ENCODE measurements around the gene TLE1.
A peak's percentile ranks its signal among the peaks of the same experiment; 100 is the strongest.

DNA sequence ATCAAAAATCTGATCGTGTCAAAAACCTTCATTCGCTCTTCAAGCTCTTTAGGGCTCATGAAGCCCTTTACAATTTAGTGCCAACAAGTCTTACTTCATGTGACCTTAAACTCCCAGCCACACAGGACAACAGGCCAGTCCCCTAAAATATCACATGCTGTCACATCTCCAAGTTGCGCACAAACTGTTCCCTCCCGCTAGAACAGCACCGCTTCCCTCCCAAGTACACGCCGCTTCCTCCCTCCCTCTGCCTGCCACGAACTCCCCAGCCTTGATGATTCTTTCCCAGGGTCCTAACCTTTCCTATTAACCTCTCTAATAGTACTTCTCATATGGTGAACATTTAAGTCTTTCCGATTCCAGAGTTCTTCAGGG is 91.2 kb downstream of the TLE1 start:
- TF ChIP-seq, protein P1, sequence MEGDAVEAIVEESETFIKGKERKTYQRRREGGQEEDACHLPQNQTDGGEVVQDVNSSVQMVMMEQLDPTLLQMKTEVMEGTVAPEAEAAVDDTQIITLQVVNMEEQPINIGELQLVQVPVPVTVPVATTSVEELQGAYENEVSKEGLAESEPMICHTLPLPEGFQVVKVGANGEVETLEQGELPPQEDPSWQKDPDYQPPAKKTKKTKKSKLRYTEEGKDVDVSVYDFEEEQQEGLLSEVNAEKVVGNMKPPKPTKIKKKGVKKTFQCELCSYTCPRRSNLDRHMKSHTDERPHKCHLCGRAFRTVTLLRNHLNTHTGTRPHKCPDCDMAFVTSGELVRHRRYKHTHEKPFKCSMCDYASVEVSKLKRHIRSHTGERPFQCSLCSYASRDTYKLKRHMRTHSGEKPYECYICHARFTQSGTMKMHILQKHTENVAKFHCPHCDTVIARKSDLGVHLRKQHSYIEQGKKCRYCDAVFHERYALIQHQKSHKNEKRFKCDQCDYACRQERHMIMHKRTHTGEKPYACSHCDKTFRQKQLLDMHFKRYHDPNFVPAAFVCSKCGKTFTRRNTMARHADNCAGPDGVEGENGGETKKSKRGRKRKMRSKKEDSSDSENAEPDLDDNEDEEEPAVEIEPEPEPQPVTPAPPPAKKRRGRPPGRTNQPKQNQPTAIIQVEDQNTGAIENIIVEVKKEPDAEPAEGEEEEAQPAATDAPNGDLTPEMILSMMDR (IDR thresholded peaks at IDR 0.05), result no peak
- TF ChIP-seq POLR2AphosphoS5 (IDR thresholded peaks at IDR 0.05), result peak; percentile 22 to 36
